ENCODE measurements around the gene DOK5. TPM values are rescaled to one million over a fixed set of nuclear protein-coding genes. Genes with fewer than 3 reads are reported as not detected.

The DOK5 gene
- total and polyA plus RNA-seq, 2 experiments from 2014 or later, result 5.0 to 6.9 TPM

- H3K36me3 Mint-ChIP-seq (ENCODE audit: low read depth), result peaks cover 10% of the 10 kb centered on the region
- no peak overlapping the region for H3K27ac ChIP-seq (ENCODE audit: low read depth)
- no peaks in the 10 kb centered on the region for H4K20me1 ChIP-seq (replicated peaks; ENCODE audit: insufficient read depth)
- ATAC-seq (no peak), DNase-seq (ENCODE audit: low spot score) (no peak)
- H2AFZ ChIP-seq, result no peak overlapping the region
- H3K27me3 ChIP-seq (ENCODE audit: insufficient read depth), result no peaks in the 10 kb centered on the region
- H3K9me3 Mint-ChIP-seq, result peaks cover 14% of the 10 kb centered on the region
- H3K4me3 Mint-ChIP-seq, result no peak overlapping the region
- no peak overlapping the region for H3K4me3 ChIP-seq
- TF ChIP-seq POLR2AphosphoS5 (IDR thresholded peaks at IDR 0.05; ENCODE audit: low read depth) (no peak), ZNF462 (CRISPR knock-in tag; IDR thresholded peaks at IDR 0.05) (no peak), STAT1 (IDR thresholded peaks at IDR 0.05; ENCODE audit: unreplicated experiment) (no peak)
- H3K4me2 ChIP-seq, result no peak overlapping the region
- peaks cover 30% of the 10 kb centered on the region for H3K4me1 ChIP-seq (ENCODE audit: insufficient read depth)
- H3K9me2 ChIP-seq (ENCODE audit: insufficient read depth), result peaks cover 8% of the 10 kb centered on the region; the same call in 1 of the 2 replicates
- H3K4me1 Mint-ChIP-seq, result peaks cover 32% of the 10 kb centered on the region
- H3K27me3 Mint-ChIP-seq (ENCODE audit: insufficient read depth, low read depth, poor library complexity), result no peaks in the 10 kb centered on the region
- H3K36me3 ChIP-seq (ENCODE audit: insufficient read depth), result no peaks in the 10 kb centered on the region
- no peak overlapping the region for H3K27ac Mint-ChIP-seq
- H3K79me2 ChIP-seq (replicated peaks; ENCODE audit: insufficient read depth), result no peaks in the 10 kb centered on the region
- no peaks in the 10 kb centered on the region for H3F3A ChIP-seq (replicated peaks; ENCODE audit: low read depth)
Measured at GRCh38 chr20:54450207-54450606, 25.2 kb upstream of the DOK5 start.

DNA sequence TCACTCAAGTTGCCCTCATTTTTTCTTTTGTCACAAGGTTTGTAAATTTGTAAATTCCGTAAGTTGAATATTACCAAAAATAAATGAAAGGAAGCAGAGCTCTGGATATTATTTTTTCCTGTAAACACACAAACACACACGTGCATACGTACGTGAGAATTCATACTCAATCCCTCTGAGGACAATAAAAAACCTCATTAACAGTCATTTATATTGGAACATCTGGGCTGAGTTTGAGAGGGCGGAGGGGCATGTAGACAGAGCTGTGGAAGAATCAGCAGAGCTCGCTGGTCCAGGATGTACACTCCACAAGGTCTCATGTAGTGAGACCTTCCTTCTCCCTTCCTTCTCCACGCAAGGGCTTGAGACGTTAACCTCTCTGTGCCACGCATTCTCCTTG lies 24.2 kb upstream of the DOK5 start:
- no peak overlapping the region for H3K4me3 Mint-ChIP-seq
- no peaks in the 10 kb centered on the region for H3K79me2 ChIP-seq (replicated peaks; ENCODE audit: insufficient read depth)
- no peak overlapping the region for H3K4me2 ChIP-seq
- H3K4me1 ChIP-seq (ENCODE audit: insufficient read depth), result peaks cover 30% of the 10 kb centered on the region
- H3K27me3 ChIP-seq (ENCODE audit: insufficient read depth), result no peaks in the 10 kb centered on the region
- no peaks in the 10 kb centered on the region for H3K36me3 ChIP-seq (ENCODE audit: insufficient read depth)
- no peak overlapping the region for H3K4me3 ChIP-seq
- no peaks in the 10 kb centered on the region for H3F3A ChIP-seq (replicated peaks; ENCODE audit: low read depth)
- no peaks in the 10 kb centered on the region for H4K20me1 ChIP-seq (replicated peaks; ENCODE audit: insufficient read depth)
- H3K4me1 Mint-ChIP-seq, result peaks cover 29% of the 10 kb centered on the region
- no peaks in the 10 kb centered on the region for H3K27me3 Mint-ChIP-seq (ENCODE audit: insufficient read depth, low read depth, poor library complexity)
- no peak overlapping the region for H3K27ac Mint-ChIP-seq
- no peak for ATAC-seq
- H3K9me2 ChIP-seq (ENCODE audit: insufficient read depth), result peaks cover 8% of the 10 kb centered on the region; the same call in 1 of the 2 replicates
- peaks cover 10% of the 10 kb centered on the region for H3K36me3 Mint-ChIP-seq (ENCODE audit: low read depth)
- H3K9me3 Mint-ChIP-seq, result peaks cover 14% of the 10 kb centered on the region
- no peak overlapping the region for H3K27ac ChIP-seq (ENCODE audit: low read depth)
- no peak for DNase-seq (ENCODE audit: low spot score)
- peak overlapping the region; percentile 30; the same call in 1 of the 2 replicates for H2AFZ ChIP-seq
- TF ChIP-seq NANOG (IDR thresholded peaks at IDR 0.05; ENCODE audit: borderline replicate concordance) (no peak), EZH2phosphoT487 (IDR thresholded peaks at IDR 0.05; ENCODE audit: unreplicated experiment) (no peak), CREB1 (CRISPR knock-in tag; IDR thresholded peaks at IDR 0.05; ENCODE audit: low read depth) (no peak)
- TF ChIP-seq, protein P1, sequence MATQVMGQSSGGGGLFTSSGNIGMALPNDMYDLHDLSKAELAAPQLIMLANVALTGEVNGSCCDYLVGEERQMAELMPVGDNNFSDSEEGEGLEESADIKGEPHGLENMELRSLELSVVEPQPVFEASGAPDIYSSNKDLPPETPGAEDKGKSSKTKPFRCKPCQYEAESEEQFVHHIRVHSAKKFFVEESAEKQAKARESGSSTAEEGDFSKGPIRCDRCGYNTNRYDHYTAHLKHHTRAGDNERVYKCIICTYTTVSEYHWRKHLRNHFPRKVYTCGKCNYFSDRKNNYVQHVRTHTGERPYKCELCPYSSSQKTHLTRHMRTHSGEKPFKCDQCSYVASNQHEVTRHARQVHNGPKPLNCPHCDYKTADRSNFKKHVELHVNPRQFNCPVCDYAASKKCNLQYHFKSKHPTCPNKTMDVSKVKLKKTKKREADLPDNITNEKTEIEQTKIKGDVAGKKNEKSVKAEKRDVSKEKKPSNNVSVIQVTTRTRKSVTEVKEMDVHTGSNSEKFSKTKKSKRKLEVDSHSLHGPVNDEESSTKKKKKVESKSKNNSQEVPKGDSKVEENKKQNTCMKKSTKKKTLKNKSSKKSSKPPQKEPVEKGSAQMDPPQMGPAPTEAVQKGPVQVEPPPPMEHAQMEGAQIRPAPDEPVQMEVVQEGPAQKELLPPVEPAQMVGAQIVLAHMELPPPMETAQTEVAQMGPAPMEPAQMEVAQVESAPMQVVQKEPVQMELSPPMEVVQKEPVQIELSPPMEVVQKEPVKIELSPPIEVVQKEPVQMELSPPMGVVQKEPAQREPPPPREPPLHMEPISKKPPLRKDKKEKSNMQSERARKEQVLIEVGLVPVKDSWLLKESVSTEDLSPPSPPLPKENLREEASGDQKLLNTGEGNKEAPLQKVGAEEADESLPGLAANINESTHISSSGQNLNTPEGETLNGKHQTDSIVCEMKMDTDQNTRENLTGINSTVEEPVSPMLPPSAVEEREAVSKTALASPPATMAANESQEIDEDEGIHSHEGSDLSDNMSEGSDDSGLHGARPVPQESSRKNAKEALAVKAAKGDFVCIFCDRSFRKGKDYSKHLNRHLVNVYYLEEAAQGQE (IDR thresholded peaks at IDR 0.05; ENCODE audit: unreplicated experiment), result no peak

Data from GM23338 (cell line).